Rectal smooth muscle tissue (tissue), 1 donor: ENCODE data around the gene RBM7.

Experiments
- H3K27ac ChIP-seq: one replicate; pipeline ENCODE4 v1.7.0; 2013; ENCODE audit warnings: low read depth, low read length, inconsistent platforms
- H3K27me3 ChIP-seq: one replicate; pipeline ENCODE4 v1.7.0; 2013; ENCODE audit warnings: low read length; ENCODE audit not compliant: control insufficient read depth, insufficient read depth
- H3K36me3 ChIP-seq: one replicate; pipeline ENCODE4 v1.7.0; 2013; ENCODE audit warnings: low read length; ENCODE audit not compliant: control insufficient read depth, insufficient read depth
- H3K4me1 ChIP-seq: one replicate; pipeline ENCODE4 v1.7.0; 2013; ENCODE audit warnings: low read length; ENCODE audit not compliant: control insufficient read depth, insufficient read depth
- H3K4me3 ChIP-seq: one replicate; pipeline ENCODE4 v1.7.0; 2013; ENCODE audit warnings: low read length
- H3K9ac ChIP-seq: one replicate; pipeline ENCODE4 v1.7.0; 2013; ENCODE audit warnings: low read length

Gene RBM7

DNA sequence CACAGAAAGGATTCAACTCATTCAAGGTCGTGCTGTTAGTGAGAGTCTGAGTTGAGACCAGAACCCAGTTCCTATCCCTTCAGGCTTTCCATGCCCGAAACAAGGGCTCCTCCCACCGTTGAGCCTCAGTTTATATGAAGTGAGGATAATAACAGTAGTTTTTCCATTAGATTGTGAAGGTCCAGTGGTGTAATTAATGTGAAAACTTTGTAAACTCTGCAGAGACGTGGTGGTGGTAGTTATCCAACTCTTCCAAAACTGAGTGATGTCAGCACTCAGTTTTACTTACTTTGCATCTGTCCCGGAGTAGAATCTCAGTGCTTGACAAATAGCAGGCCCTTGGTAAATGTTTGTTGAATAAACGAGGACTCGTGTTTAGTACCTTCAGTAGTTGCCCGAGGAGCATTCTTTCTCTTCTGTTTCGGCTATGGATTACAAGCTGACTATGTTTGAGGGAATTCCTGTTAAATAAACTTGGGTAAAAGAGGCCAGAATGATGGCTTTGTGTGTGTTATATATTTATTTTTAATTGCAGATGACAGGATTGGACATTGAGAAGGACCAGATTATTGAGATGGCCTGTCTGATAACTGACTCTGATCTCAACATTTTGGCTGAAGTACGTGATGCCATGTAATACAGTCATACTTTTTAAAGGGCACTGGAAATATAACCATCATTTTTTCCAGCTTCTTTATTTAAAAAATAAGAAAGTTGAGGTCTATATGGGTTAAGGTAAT, 39.8 kb downstream of the RBM7 start:
- peaks cover 11% of the 10 kb centered on the region for H3K4me1 ChIP-seq
- H3K27me3 ChIP-seq, result no peaks in the 10 kb centered on the region
- peak overlapping the region; percentile 90 for H3K27ac ChIP-seq
- peak overlapping the region; percentile 2 for H3K9ac ChIP-seq
- H3K36me3 ChIP-seq, result no peaks in the 10 kb centered on the region
- H3K4me3 ChIP-seq, result peak overlapping the region; percentile 93

- Histone ChIP-seq H3K9ac (no peak overlapping the region), H3K27ac (peak overlapping the region; percentile 90), H3K4me1 (peaks cover 11% of the 10 kb centered on the region), H3K27me3 (no peaks in the 10 kb centered on the region), H3K36me3 (no peaks in the 10 kb centered on the region), H3K4me3 (no peak overlapping the region)
Observed at GRCh38 chr11:114440971-114441763, 40.7 kb downstream of the RBM7 start.

DNA sequence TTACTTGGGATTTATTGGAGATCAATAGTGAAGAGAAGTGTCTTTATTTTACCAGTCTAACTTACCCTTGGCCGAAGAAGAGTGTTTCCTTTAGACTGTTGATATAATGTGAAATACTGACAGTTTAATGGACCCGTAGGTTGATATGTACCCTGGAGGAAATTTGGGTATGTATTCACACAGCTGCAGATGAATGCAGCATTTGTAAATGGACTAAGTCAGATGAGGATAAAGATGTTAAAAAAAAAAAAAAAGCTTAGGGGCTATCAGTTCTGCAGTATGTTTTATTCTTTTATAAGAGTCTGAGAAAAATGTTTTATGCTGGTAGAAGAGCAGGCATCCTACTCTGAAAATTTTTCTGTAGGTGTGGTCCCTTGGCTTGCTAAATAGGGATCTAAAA, 41.5 kb downstream of the RBM7 start:
- Histone ChIP-seq H3K4me1 (peaks cover 11% of the 10 kb centered on the region), H3K9ac (no peak overlapping the region), H3K27me3 (no peaks in the 10 kb centered on the region), H3K27ac (peak overlapping the region; percentile 11), H3K4me3 (no peak overlapping the region), H3K36me3 (peaks cover 3% of the 10 kb centered on the region)

- H3K36me3 ChIP-seq, result peaks cover 3% of the 10 kb centered on the region
- H3K27me3 ChIP-seq, result no peaks in the 10 kb centered on the region
- peaks cover 11% of the 10 kb centered on the region for H3K4me1 ChIP-seq
- no peak overlapping the region for H3K4me3 ChIP-seq
- no peak overlapping the region for H3K27ac ChIP-seq
- H3K9ac ChIP-seq, result no peak overlapping the region
Observed at GRCh38 chr11:114442536-114442935, 42.1 kb downstream of the RBM7 start.

DNA sequence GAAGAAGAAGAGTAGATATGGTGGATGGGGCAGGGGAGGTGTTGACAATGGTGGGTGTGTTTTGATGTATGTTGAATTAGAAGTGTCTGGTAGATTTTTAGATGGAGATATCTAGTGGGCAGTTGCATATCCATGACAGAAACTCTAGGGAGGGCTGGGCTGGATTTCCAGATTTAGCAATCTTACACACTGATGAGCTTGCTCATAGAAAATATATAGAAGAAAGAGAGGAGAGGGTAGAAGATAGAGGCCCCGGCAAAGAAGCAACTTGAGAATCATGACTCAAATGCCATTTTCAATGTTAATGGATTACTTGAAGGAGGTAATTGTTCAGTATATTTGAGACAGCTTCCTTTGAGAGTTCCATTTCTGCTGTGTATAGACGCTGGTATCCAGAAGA, 47.0 kb downstream of the RBM7 start:
- Histone ChIP-seq H3K36me3 (peaks cover 8% of the 10 kb centered on the region), H3K4me3 (no peak overlapping the region), H3K27me3 (no peaks in the 10 kb centered on the region), H3K27ac (no peak overlapping the region), H3K9ac (no peak overlapping the region), H3K4me1 (peaks cover 6% of the 10 kb centered on the region)

DNA sequence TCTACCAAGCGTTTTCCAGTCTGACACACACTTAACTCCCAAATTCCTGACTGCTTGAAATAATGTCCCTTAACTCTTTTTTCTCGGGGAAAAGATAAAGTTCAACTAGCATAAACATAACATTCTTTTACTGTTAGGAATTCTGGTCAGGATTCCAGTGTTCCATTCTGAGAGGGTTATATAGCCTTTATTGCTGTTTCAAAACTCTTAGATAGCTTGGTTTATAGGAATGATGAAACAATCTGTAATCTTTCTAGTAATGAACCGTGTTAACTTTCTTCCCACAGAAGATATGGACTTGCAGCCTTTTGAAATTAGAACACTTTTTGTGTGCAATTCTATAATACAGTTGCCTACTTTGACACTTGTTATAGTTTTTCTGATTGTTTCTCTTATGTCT, 47.4 kb downstream of the RBM7 start:
- Histone ChIP-seq H3K4me3 (no peak overlapping the region), H3K36me3 (peaks cover 8% of the 10 kb centered on the region), H3K4me1 (peaks cover 6% of the 10 kb centered on the region), H3K27me3 (no peaks in the 10 kb centered on the region), H3K9ac (no peak overlapping the region), H3K27ac (no peak overlapping the region)

DNA sequence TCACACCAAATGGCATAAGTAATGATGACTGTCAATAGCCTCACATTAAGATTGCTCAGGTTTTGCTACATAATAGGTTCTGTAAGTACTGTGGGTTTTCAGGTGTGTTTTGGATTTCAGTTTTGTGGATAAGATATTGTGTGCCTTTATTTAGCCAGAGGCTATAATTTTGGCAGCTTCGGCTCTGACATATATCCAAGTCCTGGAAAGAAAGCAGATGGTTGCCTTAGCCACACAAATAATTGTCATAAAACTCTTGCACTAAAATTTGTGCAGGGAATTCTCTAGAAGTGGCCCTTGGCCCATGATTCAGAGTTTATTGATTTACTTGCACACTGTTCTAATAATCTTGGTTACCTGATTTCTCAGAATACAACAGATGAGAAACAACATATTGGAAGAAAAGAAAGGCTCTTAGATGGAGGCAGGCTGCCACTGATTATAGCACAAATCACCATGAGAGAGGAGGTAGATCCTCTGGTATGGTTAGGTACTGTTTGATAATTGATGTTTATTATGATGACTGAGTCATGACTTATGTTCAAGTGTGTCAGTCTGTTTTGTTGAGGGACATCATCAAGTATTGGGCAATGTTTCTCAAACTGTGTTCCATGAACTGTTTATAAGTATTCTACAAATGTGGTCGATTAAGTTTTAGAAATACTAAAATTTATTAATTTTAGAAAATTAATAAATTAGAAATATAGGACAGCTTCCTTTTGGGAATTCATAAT, 48.5 kb downstream of the RBM7 start:
- Histone ChIP-seq H3K4me3 (no peak overlapping the region), H3K9ac (no peak overlapping the region), H3K4me1 (peaks cover 6% of the 10 kb centered on the region), H3K27me3 (no peaks in the 10 kb centered on the region), H3K27ac (no peak overlapping the region), H3K36me3 (peaks cover 8% of the 10 kb centered on the region)

GRCh38 chr11:114449845-114450244, 49.4 kb downstream of the RBM7 start:
- Histone ChIP-seq H3K4me1 (peaks cover 6% of the 10 kb centered on the region), H3K27ac (no peak overlapping the region), H3K4me3 (no peak overlapping the region), H3K36me3 (peaks cover 8% of the 10 kb centered on the region), H3K9ac (no peak overlapping the region), H3K27me3 (no peaks in the 10 kb centered on the region)

GRCh38 chr11:114452399-114452798, 51.9 kb downstream of the RBM7 start:
- Histone ChIP-seq H3K9ac (no peak overlapping the region), H3K27me3 (no peaks in the 10 kb centered on the region), H3K4me1 (peaks cover 6% of the 10 kb centered on the region), H3K4me3 (no peak overlapping the region), H3K27ac (no peak overlapping the region), H3K36me3 (peaks cover 5% of the 10 kb centered on the region)
